CD1c-positive myeloid dendritic cell (primary cell): ENCODE results near the gene BLVRB.
"Not testable (repeated sequence)": the region's sequence is repeated elsewhere in the genome, so short reads cannot be mapped to it uniquely, and the experiment has no call there.

Source experiments
- DNase-seq: peaks from one replicate; pipeline ENCODE4 v3.0.0-alpha.2; 2016; ENCODE audit errors: extremely low spot score

The BLVRB gene

GRCh38 chr19:40422748-40423566, 42.6 kb downstream of the BLVRB start:
- no peak for DNase-seq

DNA sequence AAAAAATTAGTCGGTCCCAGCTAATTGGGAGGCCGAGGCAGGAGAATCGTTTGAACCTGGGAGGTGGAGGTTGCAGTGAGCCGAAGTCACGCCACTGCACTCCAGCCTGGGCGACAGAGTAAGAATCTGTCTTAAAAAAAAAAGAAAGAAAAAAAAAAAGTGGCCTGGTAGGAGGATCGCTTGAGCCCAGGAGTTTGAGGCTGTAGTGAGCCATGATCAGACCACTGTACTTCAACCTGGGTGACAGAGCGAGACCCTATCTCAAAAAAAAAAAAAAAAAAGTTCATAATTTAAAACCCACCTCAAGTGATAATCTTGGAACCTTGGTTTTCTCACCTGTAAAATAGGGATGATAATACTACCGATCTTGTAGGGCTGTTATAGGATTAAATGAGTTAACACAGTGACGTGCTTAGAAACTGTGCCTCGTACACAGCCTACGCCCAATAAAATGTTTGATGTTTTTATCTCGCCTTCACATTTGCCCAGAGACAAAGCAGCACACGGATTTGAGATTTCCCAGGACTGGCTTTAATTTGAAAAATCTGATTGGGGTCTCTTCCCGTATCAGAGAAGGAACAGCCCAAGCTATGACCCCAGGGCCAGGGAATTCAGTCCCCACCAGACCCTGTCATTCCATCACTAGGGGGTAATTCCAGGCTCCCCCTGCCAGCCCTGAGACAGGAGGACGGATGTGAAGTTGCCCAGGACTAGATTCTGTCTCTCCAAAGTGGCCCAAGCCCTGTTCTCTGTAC, 43.4 kb downstream of the BLVRB start:
- DNase-seq, result no peak

DNA sequence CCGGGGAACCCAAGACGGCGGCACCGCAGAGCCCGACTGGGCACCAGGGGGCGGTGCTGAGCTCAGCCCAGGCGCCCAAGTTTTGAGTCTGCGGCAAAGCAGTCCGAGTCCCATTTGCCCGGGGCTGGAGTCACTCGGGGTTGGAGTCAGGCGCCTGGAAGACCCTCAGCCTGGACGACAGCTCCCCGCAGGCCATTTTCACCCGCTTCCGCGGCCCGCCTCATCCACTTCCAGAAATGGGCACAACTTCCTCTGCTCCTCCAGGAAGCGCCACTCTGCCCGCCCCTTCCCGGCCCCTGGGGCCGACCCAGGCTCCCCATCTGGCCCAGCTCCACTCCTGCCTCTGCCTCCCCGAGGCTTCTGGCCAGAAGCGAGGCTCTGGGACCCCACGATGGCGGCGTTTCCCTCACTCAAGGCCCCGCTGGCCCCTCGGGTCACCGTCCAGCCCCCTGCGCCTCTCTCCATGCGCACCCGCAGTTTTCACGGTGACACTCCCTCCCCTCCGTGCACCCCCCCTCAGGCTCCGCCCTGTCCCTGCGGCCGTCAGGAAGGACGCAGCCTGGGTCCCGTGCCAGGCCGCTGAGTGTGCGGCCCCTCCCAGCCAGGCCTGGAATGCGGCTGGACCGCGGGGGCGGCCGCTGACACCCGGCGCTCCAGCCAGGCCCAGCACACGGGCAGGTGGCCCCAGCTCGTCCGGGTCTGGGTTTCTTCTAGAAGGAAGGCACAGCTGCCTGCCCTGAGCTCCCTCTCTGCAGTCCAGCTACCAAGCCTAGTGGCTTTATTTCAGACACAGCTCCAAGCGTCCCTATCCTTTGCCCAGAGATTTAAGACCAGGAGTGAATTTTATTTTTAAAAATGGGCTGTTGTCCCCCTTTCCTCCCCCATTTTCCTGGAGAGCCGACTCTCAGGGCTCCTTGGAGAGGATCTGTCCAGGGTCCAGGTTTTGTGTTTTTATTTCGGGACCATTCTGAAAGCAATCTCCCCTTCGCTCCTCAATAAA, 44.5 kb downstream of the BLVRB start:
- DNase-seq, result peak; percentile 94

GRCh38 chr19:40420451-40420765, 45.1 kb downstream of the BLVRB start:
- no peak for DNase-seq

- no peak for DNase-seq
Observed at GRCh38 chr19:40419780-40420179, 45.8 kb downstream of the BLVRB start.

GRCh38 chr19:40419066-40419612, 46.4 kb downstream of the BLVRB start:
- DNase-seq, result no peak

DNA sequence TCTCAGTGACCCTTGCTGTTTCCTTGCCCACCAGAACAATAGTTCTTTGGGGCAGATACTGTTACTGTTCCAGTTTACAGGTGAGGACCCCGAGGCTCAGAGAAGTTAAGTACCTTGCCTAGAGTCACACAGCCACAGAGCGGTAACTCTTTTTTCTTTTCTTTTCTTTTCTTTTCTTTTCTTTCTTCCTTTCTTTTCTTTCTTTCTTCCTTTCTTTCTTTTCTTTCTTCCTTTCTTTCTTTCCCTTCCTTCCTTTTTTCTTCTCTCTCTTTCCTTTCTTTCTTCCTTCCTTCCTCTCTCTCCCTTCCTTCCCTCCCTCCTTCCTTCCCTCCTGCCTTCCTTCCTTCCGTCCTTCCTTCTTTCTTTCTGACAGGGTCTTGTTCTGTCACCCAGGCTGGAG, 47.5 kb downstream of the BLVRB start:
- DNase-seq, result no peak

DNA sequence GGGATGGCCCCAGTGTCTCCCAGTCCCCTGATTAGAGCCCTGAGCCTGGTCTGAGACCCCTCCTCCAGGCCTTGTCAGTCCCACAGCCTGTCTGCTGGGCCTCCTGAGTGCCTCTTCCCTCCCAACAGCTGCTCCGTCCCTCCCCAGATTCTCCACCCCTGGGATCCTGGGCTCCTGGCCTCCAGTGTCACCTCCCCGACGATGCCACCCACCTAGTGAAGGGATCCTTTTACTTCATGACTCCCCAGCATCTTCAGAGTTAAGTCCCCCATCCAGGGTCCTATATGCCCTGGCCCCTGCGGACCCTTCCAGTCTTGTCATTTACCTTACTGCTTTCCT, 47.9 kb downstream of the BLVRB start:
- no peak for DNase-seq

DNA sequence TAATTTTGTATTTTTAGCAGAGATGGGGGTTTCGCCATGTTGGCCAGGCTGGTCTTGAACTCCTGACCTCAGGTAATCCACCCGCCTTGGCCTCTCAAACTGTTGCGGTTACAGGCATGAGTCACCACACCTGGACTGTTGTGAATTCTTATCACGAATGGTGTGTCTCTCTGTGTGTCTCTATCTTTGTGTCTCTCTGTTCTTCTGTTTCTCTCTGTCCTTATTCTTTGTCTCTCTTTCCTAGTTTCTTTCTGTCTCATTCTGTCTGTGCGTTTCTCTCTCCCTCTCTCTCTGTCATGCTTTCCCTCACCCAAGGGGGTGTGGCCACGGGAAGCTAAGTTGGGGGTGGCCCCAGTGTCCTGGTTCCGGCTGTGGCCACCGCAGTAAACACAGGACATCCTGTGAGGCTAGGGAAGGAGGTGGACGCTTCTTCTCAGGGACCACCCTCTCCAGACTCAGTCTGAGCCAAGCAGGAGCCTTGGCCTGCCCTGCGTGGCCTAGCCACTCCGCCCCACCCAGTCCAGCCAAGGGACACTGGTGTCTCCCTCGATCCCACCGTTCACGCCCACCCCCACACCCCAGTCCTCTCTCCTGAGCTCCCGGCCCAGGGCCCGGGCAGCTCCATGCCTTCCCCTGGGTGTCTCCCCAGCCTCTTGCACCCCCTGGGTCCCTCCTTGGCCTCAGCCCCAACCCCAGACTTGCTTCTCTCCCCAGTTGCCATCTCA, 48.5 kb downstream of the BLVRB start:
- no peak for DNase-seq

- no peak for DNase-seq
Observed at GRCh38 chr19:40415768-40416167, 49.8 kb downstream of the BLVRB start.

DNA sequence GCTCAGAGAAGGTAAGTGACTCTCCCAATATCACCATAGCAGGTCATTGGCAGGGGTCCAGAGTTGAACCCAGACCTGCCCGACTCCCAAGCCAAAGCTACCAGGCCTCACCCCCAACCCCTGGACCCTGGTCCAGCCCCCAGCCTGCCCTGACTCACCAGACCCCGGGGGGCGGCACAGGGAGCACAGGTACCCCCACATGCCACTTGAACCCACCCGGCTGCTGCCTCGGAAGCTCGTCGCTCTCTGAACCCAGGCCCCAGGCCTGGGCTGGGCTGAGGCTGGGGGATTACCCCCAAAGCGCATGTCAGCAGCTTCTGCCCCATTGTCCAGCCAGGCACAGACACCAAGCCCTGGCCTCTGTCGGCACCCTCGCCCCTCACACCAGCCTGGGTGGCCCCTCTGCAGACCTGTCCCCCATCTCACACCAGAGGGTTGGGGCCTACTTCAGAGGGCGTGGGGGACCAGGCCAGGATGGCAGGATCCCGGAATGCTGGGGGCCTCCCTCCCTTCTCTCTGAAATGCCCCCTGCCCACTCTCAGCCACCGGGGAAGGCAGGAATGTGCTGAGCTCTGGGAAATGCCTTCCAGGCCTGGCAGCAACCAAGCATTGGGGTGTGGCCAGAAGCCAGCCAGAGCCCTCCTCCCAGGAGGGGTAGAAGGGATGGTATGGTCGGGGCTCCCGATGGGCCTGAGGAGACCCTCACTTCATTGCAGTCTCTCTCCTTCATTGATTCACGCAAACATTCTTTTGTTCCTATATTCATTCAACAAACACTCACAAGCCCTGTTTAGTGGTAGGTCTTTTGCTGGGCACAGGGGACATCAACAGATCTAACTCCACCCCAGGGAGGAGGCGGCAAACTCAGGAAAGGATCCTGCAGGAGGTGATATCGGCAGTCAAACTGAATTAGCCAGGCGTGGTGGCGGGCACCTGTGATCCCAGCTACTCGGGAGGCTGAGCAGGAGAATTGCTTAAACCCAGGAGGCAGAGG, 50.7 kb downstream of the BLVRB start:
- no peak for DNase-seq

- DNase-seq, result no peak
Observed at GRCh38 chr19:40413291-40413845, 52.2 kb downstream of the BLVRB start, which contains the start of gene PRX. Gene PRX (minus strand): TSS chr19:40413378. CDS start chr19:40407932, 5,446 bp downstream.

GRCh38 chr19:40412866-40413265, 52.7 kb downstream of the BLVRB start:
- no peak for DNase-seq

DNA sequence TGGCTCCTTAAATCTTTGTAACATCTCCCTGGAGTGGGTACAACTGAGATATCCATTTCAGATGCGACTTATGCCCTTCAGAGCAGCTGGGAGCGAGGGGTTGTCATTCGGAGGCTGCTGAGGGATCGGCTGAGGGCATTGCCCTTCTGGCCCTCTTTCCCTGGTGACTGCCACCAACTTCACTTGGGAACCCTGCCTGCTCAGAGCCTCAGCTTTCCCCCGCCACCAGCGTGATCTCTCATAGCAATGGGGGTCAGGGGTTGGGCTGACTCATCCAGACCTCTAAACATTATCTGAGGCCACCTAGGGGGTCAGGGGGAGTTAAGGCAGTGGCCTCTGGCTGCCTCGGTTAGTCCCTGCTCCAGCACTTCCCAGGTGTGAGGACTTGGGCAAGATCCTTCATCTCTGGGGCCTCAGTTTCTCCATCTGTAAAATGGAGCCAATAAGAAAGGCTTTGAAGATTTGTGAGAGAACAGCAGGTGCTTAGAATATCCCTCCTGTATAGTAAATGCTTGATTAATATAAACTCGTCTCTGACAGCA, 53.5 kb downstream of the BLVRB start:
- DNase-seq, result no peak

DNA sequence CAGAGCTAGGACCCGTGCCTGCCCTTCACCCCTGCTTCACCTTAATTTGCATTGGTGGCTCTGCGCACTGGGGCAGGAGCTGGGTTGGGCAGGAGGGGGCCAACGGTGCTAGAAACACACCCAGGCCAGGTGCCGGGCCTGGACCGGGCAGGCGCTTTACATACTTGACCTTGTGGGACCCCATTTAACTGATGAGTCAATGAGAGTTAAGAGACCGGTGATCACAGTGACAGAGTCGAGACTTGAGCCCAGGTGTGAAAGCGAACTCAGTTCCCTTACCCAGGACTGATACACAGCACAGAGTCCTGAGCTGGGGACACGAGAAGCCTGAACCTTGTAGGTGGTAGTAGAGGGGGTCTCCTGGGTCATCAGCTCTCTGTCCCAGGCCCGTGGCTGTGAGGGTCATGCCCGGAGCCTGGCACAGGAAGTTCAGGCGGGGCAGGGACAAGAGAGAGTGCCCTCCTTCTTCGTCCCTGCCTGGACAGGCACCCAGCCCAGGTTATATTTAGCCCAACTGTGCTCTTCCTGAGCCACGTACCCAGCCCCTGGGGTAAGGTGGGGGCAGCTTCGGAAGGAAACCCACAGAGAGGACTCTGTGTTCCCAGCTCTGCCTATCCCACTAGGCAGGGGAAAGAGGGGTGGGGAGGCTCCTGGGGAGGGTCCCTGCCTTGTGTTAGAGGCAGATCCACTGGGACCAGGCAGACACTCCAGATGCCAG, 54.3 kb downstream of the BLVRB start:
- no peak for DNase-seq

GRCh38 chr19:40410030-40410389, 55.5 kb downstream of the BLVRB start:
- DNase-seq, result no peak

GRCh38 chr19:40408598-40408925, 57.0 kb downstream of the BLVRB start:
- not testable (repeated sequence) for DNase-seq

DNA sequence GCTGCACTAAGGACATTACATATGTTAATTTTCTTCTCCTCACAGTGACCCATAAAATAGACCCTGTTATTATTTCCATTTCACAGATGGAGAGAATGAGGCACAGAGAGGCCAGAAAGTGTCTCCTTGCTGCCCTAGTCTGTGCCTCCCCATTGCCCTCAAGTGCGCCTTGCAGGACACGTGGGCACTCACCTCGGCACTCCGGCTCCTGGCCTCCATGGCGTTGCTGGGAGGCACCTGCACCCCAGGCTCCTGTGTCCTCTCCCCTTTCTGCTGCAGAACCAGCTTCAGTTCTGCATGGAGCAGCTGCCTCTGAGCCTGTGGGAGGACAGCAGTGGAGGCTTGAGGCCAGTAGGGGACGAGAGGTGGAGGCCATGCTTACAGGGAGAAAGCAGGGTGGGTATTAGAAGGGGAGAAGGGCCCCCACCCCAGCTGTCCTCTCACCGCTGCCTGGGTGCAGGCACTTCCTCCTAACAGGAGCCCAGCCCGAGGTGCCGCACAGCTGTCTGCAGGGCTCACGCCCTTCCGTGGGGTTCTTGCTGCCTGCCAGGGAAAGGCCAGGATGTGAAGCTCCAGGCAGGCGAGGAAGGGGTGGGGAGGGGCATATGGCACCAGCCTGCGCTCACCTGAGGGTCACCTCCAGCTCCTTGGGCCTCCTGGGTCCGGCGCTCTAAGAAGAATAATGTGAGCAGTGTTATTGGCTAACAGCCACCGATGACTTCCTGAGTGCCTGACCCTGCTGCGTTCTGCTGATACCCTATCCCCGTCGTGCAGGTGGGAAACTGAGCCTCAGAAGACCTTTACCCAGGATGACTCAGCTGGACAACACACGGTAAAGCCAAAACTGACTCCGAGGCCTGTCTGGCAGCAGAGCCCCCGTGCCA, 57.6 kb downstream of the BLVRB start:
- peak; percentile 6 for DNase-seq
